Measurements from ENCODE around the gene SELENOW.

DNA sequence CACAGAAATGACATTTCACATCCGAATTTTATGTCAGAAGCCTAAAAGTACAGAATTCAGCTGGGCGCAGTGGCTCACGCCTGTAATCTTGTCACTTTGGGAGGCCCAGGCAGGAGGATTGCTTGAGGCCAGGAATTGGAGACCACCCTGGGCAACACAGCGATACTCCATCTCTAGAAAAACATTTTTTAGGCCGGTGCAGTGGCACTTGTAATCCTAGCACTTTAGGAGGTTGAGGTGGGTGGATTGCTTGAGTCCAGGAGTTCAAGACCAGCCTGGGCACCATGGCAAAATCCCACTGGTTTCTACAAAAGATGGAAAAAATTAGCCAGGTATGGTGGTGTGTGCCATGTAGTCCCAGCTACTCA, 17.9 kb upstream of the SELENOW start:
- TF ChIP-seq, protein P1, sequence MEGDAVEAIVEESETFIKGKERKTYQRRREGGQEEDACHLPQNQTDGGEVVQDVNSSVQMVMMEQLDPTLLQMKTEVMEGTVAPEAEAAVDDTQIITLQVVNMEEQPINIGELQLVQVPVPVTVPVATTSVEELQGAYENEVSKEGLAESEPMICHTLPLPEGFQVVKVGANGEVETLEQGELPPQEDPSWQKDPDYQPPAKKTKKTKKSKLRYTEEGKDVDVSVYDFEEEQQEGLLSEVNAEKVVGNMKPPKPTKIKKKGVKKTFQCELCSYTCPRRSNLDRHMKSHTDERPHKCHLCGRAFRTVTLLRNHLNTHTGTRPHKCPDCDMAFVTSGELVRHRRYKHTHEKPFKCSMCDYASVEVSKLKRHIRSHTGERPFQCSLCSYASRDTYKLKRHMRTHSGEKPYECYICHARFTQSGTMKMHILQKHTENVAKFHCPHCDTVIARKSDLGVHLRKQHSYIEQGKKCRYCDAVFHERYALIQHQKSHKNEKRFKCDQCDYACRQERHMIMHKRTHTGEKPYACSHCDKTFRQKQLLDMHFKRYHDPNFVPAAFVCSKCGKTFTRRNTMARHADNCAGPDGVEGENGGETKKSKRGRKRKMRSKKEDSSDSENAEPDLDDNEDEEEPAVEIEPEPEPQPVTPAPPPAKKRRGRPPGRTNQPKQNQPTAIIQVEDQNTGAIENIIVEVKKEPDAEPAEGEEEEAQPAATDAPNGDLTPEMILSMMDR (IDR thresholded peaks at IDR 0.05; ENCODE audit: control extremely low read depth in 1 of 3, insufficient read depth in 1 of 3, low read depth in 1 of 3, low read length in 3 of 3) = no peak
- no peak for TF ChIP-seq SIN3A (conservative IDR thresholded peaks at IDR 0.05 in 1 of 2, IDR thresholded peaks at IDR 0.05 in 1 of 2; ENCODE audit: low read depth in 1 of 2, low read length in 2 of 2)
- no peak for TF ChIP-seq TAF1 (IDR thresholded peaks at IDR 0.05; ENCODE audit: low read depth, low read length)
- peak in 1 of 2 experiments; percentile 62; a peak in 2 of 3 replicates for TF ChIP-seq POLR2A (IDR thresholded peaks at IDR 0.05; ENCODE audit: control extremely low read depth in 1 of 2, low read depth in 2 of 2, low read length in 2 of 2)

Measured in H1 (cell line).